HG03025 (cell line): ENCODE data around the gene NECAB2.

Source experiments
- ATAC-seq: cut with Tn5 transposase; IDR thresholded peaks from one replicate; pipeline ENCODE4 v1.9.1; 2021; ENCODE audit warnings: mild to moderate bottlenecking, moderate library complexity; ENCODE audit not compliant: unreplicated experiment, low FRiP score

The NECAB2 gene

DNA sequence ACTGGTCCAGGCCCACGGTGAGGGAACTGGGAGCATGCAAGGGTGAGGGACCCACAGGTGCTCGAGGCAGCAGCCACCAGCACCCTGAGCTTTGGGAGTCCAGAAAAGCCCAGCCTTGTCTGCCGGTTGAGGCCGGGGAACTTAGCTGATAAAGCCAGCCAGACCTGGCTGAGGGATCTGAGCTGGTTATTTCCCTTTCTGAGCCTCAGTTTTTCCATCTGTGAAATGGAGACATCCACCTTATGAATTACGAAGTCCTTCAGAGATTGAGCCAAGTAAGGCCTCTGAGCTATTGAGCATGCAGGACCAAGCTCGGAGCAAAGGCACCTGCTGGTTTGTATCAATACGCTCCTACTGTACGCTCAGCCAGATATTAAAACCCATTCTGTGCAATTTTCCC, 13.8 kb downstream of the NECAB2 start:
- ATAC-seq: no peak

DNA sequence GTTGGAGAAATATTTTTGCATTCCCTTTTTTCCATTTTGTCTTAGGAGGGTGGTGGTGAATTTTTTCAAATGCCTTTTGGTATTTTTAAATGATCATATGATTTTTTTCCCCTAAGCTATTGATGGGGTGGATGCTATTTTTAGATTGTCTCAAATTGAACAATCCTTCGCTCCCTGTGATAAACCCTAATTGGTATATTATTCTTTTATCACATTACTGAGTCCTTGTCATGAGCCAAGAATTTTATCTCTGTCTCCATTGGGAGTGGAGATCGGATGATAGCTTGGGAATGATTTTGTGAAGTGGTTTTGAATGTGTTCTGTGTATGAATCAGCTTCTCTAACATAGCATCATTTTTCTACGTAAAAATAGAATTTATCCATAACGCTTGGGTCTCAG, 15.4 kb downstream of the NECAB2 start:
- ATAC-seq: no peak

DNA sequence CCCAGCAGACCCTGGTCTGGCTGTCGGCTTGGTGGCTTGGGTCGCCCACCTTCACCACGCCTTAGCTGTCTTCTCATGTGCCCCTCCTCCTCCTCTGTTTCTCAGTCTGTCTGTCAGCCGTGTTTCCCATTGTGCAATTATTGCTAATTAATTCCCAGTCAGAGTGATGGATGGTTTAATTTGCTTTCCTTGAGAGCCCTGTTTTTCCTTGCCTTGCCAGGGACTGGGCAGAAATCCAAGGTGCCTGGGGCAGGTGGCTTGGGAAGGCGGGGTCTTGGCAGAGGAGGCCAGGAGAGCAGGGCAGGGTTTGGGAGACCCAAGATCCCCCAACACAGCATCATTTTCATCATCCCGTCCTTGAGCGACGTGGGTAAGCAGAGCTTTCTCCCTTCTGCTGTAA, 21.3 kb downstream of the NECAB2 start:
- ATAC-seq: no peak

DNA sequence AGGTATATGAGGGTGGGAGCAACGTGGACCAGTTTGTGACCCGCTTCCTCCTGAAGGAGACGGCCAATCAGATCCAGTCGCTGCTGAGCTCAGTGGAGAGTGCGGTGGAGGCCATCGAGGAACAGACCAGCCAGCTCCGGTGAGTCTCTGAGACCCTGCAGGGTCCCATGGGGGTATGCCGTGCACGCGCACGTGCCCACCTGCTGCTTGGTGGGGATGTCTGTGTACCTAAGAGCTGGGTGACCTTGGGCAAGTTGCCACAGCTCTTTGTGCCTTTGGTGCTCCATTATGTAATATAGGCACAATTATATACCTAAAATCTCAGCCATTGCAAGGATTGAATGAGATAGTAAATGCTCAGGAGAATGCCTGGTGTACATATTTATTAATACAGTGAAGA, 22.4 kb downstream of the NECAB2 start:
- no peak for ATAC-seq

DNA sequence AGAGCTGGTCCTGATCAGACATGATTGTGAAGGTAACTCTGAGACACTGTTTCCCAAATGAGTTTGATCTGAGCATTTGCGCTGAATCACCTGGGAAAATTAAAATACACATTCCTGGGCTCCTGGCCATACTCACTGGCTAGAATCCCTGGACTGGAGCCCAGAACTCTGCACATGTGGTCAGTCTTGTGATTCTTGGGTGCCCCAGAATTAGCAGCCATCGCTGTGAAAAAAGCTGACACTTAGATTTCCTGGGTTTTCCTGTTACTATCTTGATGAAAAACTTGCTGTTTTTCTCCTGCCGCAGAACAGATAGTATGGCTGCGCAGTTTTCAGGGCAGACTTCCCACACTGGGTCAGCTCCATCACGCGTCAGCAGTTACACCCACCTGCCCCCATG, 24.6 kb downstream of the NECAB2 start:
- no peak for ATAC-seq

DNA sequence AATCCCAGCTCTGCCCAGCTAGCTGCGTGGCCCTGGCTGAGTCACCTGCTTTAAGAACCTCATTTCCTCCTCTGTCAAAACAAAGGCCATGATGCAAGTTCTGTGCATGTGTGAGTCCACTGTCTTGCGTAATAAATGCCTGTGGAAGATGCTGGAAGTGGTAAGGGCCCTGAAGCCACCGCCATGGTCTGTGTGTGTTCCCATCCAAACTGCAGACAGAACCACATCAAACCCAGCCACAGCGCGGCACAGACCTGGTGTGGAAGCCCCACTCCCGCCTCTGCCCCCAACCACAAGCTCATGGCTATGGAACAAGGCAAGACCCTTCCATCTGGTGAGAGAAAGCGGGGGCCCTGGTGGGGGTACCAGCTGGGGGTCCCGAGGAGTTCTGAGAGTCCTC, 26.0 kb downstream of the NECAB2 start:
- no peak for ATAC-seq

DNA sequence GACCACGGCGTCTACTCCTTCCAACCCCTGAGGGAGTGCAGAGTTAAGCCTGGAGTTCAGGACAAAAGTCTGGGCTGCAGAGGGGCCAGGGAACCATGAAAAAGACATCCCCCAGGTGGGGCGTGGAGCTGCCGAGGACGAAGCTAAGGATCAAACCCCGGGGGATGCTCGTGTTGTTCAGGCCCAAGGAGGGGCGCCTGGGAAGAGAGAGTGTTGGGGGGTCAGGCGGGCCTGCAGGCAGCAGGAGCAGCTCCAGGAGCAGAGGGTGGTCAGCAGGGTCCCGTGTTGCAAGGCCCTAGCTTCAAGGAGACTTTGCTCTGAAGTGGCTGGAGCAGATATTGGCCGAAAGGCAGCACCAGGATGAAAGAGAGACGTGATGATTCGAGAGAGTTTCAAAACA, 26.7 kb downstream of the NECAB2 start:
- no peak for ATAC-seq

DNA sequence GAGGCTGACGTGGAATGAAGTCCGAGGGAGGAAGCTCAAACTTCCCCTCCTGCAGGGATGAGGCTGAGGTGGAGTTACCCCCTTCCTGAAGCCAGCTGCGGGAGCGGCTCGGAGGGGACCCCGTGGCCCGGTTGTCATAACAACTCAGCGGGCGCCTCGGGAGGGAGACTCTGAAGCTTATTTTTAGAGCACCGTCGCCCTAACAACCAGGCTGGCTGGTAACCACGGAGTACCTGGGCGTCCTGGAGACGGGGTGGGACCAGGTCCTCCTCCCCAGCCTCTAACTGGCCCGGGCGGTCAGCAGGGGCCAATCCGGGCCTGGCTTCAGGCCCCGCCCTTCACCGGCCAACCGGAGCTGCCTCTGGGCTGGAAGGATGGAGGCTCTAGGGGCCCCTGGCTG, 27.7 kb downstream of the NECAB2 start:
- no peak for ATAC-seq

DNA sequence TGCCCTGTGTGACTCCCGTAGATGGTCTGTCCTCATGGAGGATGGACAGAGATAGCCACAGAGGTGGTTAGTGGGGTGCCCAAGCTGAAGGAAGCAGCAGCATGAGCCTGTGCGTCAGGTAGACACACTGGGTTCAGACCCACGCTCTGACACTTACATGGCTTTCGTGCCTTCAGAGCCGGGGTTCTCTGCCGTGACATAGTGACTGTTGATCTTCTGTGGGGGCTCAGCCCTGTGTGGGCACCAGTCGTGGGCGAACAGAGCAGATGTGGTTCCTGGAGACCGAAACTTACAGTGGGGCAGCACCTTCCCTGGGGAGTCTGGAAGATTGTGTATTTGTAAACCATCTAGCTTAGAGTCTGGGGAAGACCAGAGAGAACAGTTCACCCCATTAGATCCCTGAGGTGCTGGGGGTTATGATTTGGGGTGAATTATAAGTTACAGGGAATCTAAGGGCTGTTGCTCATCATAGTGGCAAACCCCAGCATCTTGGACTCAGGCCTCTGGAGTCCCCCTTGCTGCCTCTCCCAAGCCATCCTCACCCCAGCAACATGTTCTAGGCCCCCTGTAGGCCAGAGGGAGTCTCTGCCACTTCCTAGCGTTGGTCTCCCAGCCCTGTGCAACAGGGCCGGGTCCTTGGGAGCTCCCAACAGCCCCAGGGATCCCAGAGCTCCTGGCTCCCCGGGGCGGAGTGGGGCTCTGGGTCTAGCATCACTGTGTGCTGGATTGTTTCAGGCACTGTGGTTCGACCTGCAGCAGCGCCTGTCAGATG, 28.6 kb downstream of the NECAB2 start:
- no peak for ATAC-seq

DNA sequence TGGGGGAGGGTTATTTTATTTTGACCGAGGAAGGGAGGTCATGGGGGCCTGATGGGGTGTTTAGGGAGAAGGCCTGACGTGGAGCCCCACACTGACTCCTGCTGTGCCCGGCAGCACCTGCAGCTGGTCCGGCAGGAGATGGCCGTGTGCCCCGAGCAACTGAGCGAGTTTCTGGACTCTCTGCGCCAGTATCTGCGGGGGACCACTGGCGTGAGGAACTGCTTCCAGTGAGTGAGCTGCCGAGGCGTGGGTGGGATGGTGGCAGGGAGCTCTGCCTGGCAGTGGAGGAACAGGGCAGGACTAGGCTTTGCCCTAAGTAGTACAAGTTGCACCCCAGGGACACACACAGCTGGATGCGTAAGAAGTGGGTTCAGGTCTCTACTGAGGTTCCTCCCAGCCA, 30.0 kb downstream of the NECAB2 start:
- ATAC-seq: no peak

DNA sequence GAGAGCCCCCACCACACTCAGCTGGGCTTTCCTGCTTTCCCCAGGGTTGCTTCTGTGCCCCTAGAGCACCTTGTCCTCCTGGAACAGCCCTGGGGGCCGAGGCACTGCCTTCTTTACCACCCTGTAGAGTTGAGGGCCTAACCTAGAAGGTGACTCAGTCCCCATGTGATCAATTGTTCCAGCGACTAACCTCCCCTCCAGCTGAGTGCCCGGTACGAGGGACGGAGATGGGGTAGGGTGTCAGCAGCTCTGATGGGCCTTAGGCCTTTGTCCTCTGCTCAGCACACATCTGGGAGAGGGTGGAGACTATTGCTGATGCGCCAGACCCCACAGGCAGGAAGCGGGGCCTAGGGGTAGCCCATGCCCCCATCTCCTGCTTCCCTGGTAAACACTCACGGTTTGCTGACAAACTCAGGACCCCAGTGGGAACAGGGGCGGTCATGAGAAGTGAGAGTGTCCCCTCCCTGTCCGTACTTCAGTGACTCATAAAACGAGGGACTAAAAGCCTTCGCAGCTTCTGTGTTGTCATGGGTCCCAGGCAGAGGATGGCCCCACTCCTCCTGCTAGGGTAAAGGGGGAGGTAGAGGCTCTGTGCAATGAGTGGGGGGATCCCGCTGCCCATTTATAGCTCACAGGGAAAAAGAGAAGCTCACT, 33.1 kb downstream of the NECAB2 start:
- ATAC-seq: no peak

DNA sequence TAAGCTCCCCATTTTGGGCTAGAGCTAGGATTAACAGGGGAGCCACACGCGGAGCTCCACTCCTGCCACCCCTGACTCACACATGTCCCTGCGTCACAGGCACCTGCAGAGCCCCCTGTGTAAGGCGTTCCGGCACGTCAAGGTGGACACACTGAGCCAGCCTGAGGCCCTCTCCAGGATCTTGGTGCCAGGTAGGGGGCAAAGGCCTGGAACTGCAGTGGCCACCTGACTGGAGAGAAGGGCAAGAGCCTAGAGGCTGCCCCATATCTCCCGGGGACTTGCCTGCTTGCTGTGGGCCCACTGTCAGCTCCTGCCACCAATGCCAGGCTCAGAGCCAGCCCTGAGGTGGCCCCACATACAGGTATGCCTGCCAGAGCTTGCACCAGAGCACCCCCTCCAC, 33.7 kb downstream of the NECAB2 start:
- ATAC-seq: no peak

DNA sequence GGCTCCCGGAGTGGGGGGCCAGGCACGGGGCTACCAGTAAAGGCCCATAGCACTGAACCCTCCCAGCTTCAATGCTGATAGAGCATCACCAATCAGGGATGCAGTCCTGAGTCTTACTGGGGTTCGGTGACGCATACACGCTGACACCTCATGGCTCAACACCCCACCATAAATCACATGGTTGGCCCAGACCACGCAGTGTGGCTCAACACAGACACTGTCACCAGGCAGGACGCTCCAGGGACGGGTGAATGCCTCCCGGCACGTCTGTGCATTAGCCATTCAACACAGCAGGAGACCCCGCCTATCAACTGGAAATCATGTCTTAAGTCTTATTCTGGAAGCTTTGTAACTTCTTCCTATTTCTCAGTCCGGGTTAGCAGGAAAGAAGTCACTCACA, 35.0 kb downstream of the NECAB2 start:
- no peak for ATAC-seq

DNA sequence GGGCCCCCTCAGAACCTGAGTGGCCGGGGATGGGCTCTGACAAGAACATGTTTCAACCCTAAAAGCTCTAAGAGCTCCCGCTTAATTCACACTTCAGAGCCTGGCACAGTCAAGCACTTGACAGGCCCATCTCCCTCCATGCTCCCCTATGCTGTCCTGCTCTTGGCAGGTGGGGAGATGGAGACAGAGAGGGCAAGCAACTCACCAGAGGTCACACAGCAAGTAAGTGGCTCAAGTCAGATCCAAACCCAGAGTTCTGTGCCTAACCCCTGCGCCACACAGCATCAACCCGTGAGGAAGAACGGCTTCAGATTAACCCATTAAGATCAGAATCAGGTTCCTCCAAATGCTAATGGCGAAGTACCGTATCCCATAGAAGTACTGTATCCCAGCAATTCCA, 36.4 kb downstream of the NECAB2 start:
- no peak for ATAC-seq

DNA sequence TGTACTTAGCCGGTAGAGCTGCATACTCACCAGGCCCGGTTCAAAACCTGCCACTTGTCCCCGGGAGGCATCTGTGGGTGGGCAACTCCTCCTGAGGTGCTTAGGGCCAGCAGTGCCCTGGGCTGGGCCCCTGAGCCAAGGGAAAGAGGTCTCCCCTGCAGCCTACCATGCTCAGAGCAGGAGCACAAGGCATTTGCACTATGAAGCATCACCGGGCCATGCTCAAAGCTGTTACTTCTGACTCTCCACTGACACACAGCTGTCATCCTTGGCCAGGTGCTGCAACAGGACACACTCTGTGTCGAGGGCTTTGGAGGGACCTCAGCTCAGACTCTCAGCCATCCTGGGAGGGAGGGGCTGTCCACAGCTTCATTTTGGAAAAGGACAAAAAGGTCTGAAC, 37.3 kb downstream of the NECAB2 start:
- ATAC-seq: no peak

DNA sequence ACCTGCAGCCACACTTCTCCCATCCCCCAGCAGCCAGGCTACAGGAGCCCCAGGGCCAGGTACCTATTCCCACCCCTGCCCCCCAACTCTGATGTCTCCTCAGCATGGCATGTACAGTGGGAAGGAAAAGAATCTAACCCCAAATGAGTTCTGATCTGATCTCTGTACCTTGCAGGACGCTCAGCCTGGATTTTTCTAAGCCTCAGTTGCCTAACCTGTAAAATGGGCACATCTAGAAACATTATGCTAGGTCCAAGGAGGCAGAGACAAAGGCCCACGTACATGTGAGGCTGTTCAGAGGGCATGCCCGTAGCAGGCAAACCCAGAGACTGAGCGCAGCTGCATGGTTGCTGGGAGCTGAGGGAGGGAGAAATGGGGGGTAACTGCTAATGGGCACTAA, 39.5 kb downstream of the NECAB2 start:
- ATAC-seq: no peak

DNA sequence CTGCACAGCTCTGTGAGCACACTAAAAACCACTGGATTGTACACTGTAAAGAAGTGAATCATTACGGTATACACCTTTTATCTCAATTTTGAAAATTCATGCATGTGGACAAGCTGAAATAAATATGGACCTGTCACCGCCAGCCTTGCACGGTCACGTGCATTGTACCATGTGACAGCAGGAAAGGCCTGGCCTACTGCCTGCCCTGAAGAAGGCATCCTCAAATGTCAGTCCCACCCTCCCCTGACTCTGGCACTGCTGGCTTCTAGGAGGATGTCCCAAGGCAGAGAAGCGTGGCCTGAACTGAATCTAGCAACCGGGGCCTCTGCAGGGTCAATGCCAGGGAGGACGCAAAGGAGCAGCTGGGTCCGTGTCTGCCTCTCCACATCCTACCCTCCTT, 39.9 kb downstream of the NECAB2 start:
- ATAC-seq: no peak

DNA sequence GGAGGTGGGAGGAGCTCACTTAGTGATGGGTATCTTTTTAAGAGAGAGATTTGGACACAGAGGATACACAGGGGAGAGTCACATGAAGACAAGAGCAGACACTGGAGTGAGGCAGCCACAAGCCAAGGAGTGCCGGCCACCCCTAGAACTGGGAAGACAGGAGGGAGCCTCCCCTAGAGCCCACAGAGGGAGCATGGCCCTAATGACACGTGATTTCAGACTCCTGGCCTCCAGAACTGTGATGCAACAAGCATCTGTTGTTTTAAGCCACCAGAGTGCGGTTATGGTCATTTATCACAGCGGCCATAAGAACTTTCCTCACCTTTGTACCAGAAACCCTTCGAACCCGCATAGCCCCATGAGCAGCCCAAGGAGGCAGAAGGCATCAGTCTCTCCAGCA, 41.2 kb downstream of the NECAB2 start:
- ATAC-seq: no peak

DNA sequence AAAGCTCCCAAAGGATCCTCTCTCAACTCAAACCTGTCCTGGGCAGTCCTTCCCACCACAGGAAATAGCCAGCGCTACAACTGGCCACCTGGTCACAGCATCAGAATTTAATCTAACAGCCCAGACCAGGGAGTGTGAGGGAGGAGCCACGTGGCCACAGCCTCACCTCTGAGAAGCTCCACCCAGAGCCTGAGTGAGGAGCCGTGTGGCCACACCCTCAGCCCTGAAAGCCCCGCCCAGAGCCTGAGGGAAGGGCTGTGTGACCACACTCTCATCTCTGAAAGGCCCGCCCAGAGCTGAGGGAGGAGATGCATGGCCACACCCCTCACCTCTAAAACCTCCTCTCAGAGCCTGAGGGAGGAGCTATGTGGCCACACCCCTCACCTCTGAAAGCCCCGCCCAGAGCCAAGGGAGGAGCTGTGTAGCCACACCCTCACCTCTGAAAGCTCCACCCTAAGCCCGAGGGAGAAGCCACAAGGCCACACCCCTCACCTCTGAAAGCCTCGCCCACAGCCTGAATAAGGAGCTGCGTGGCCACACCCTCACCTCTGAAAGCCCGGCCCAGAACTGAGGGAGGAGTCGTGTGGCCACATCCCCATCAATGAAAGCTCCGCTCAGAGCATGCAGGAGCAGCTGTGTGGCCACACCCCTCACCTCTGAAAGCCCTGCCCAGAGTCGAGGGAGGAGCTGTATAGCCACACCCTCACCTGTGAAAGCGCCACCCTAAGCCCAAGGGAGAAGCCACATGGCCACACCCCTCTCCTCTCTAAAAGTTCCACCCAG, 45.9 kb downstream of the NECAB2 start:
- no peak for ATAC-seq

DNA sequence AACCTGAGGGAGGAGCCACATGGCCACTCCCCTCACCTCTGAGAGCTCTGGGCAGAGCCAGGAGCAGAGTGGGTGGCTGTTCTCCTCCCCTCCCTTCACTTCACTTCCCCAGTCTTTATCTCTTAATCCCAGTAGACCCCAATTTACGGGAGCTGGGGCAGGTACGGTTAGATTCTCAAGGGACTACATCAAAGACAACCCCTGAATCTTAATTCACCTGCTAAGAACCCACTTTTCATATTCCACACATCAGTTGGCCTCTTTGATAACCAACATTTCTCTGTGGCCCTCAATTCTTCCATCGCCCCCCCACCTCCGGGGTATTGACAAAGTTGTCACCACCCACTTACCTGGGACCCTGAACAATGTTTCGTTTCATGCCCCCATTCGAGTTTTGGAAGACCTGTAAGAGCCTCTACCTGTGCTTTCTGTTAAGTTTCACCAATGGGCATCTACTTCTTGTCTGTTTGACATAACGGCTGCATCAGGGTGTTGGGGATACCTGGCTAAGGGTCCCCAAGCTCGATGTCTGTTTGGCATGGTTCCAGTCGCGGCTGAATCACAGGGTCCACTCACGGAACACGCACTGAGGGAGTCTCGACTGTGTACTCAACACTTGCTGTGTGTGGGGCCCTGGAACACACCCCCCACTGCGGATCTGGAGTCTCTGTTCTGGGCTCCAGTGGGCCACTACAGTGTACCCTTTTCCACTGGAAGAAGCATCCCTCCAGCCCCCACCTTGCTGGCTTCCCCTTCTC, 46.7 kb downstream of the NECAB2 start:
- no peak for ATAC-seq

DNA sequence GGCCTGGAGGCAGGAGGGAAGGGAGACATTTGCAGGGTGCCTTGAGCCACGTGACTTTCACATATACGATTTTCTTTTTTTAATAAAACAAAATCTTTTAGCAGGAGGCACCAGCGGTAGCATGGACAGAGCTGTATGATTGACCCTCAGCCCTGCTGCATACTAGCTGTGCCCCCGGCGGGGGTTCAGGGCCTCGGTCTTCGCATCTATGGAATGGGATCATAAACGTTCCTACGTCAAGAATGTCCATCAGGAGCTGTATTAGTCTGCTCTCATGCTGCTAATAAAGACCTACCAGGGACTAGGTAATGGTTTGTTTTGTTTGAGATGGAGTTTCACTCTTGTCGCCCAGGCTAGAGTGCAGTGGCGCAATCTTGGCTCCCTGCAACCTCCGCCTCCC, 47.4 kb downstream of the NECAB2 start:
- no peak for ATAC-seq
